OCI-LY1 (cell line): ENCODE measurements around the gene MAP3K6.

Experiments used
- EZH2 ChIP-seq: fragments of 200-600 bp; sonication (generic), shearing (Covaris generic); IDR thresholded peaks from 2 replicates; pipeline ENCODE4 v1.8.0; 2017; ENCODE audit warnings: borderline replicate concordance, mixed run types, mild to moderate bottlenecking, antibody characterized with exemption, low read length, moderate library complexity, mixed read lengths
- TF ChIP-seq, protein P1 (sequence below): fragments of 200-600 bp; sonication (generic), shearing (Covaris generic); IDR thresholded peaks from 2 replicates; pipeline ENCODE4 v1.5.1; 2017; ENCODE audit warnings: mild to moderate bottlenecking, antibody characterized with exemption, low read length, moderate library complexity, mixed read lengths

DNA sequence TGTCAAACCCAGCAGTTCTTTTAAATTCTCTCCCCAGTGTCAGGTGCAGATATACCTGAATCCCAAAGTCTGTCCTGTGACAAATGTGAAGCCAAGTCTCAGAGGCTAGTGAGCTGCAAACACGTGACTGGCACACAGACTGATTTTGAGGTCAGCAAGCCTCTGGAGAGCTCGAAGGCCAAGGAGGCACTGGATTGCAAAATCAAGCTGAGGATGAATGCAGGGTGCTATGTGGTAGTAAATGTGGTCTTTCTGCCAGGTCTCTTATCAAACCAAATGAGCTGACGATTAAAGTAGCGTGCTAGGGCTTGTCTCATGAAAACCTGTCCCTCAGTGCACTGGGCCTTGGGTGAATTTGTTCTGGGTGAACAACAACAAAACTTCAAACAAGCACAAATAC, 46.2 kb upstream of the MAP3K6 start:
- TF ChIP-seq, protein P1, sequence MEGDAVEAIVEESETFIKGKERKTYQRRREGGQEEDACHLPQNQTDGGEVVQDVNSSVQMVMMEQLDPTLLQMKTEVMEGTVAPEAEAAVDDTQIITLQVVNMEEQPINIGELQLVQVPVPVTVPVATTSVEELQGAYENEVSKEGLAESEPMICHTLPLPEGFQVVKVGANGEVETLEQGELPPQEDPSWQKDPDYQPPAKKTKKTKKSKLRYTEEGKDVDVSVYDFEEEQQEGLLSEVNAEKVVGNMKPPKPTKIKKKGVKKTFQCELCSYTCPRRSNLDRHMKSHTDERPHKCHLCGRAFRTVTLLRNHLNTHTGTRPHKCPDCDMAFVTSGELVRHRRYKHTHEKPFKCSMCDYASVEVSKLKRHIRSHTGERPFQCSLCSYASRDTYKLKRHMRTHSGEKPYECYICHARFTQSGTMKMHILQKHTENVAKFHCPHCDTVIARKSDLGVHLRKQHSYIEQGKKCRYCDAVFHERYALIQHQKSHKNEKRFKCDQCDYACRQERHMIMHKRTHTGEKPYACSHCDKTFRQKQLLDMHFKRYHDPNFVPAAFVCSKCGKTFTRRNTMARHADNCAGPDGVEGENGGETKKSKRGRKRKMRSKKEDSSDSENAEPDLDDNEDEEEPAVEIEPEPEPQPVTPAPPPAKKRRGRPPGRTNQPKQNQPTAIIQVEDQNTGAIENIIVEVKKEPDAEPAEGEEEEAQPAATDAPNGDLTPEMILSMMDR, result no peak
- no peak for TF ChIP-seq EZH2
